ENCODE measurements around the gene PRICKLE2.

The PRICKLE2 gene

GRCh38 chr3:64187065-64187959 is 38.0 kb downstream of the PRICKLE2 start:
- DNase-seq (ENCODE audit: low read depth in 2 of 2) = no peak

GRCh38 chr3:64186667-64187064 is 38.6 kb downstream of the PRICKLE2 start:
- DNase-seq (ENCODE audit: low read depth in 2 of 2) = no peak

GRCh38 chr3:64185436-64185835 is 39.8 kb downstream of the PRICKLE2 start:
- DNase-seq (ENCODE audit: low read depth in 2 of 2) = no peak

GRCh38 chr3:64184621-64185020 is 40.6 kb downstream of the PRICKLE2 start:
- no peak for DNase-seq (ENCODE audit: low read depth in 2 of 2)

- DNase-seq (ENCODE audit: low read depth in 2 of 2) = no peak
These were observed 45.4 kb downstream of the PRICKLE2 start for GRCh38 chr3:64179860-64180259.

- no peak for DNase-seq (ENCODE audit: low read depth in 2 of 2)
These were observed 46.0 kb downstream of the PRICKLE2 start for GRCh38 chr3:64179249-64179648.

- DNase-seq (ENCODE audit: low read depth in 2 of 2) = no peak
These were observed 46.8 kb downstream of the PRICKLE2 start for GRCh38 chr3:64178419-64178818.

- DNase-seq (ENCODE audit: low read depth in 2 of 2) = no peak
These were observed 48.7 kb downstream of the PRICKLE2 start for GRCh38 chr3:64176461-64176996.

- no peak for DNase-seq (ENCODE audit: low read depth in 2 of 2)
These were observed 50.9 kb downstream of the PRICKLE2 start for GRCh38 chr3:64174328-64174727.

GRCh38 chr3:64173563-64173962 is 51.7 kb downstream of the PRICKLE2 start:
- DNase-seq (ENCODE audit: low read depth in 2 of 2) = no peak

GRCh38 chr3:64170270-64170669 is 55.0 kb downstream of the PRICKLE2 start:
- no peak for DNase-seq (ENCODE audit: low read depth in 2 of 2)

GRCh38 chr3:64167868-64168267 is 57.4 kb downstream of the PRICKLE2 start:
- no peak for DNase-seq (ENCODE audit: low read depth in 2 of 2)

- no peak for DNase-seq (ENCODE audit: low read depth in 2 of 2)
These were observed 57.9 kb downstream of the PRICKLE2 start for GRCh38 chr3:64167351-64167750.

- no peak for DNase-seq (ENCODE audit: low read depth in 2 of 2)
These were observed 58.6 kb downstream of the PRICKLE2 start for GRCh38 chr3:64166584-64167162.

GRCh38 chr3:64164349-64164748 is 60.9 kb downstream of the PRICKLE2 start:
- DNase-seq (ENCODE audit: low read depth in 2 of 2) = no peak

- DNase-seq (ENCODE audit: low read depth in 2 of 2) = no peak
These were observed 61.5 kb downstream of the PRICKLE2 start for GRCh38 chr3:64163755-64164148.

GRCh38 chr3:64163019-64163754 is 62.1 kb downstream of the PRICKLE2 start:
- no peak for DNase-seq (ENCODE audit: low read depth in 2 of 2)

GRCh38 chr3:64161481-64161952 is 63.7 kb downstream of the PRICKLE2 start:
- no peak for DNase-seq (ENCODE audit: low read depth in 2 of 2)

- no peak for DNase-seq (ENCODE audit: low read depth in 2 of 2)
These were observed 65.1 kb downstream of the PRICKLE2 start for GRCh38 chr3:64160000-64160695.

- no peak for DNase-seq (ENCODE audit: low read depth in 2 of 2)
These were observed 66.9 kb downstream of the PRICKLE2 start for GRCh38 chr3:64158334-64158733.
